ENCODE data around the gene FOXN3. TPM values are rescaled to one million over a fixed set of nuclear protein-coding genes. Genes with fewer than 3 reads are reported as not detected.
A peak's percentile ranks its signal among the peaks of the same experiment; 100 is the strongest.

FOXN3 gene
- total RNA-seq, 1 donor from 2014 or later, result 106 TPM

- no peaks in the 10 kb centered on the region for H3K27me3 Mint-ChIP-seq
- ChIA-PET CTCF (interaction anchor here (1.0 to 2.5 kb wide), 6 partner anchors 12 to 349 kb away, joined by 3 to 10 read pairs (median 4); no protein-coding TSS in a partner anchor), POLR2A (interaction anchor here (0.6 to 1.6 kb wide), 8 partner anchors 12 to 201 kb away, joined by 3 to 6 read pairs (median 4); no protein-coding TSS in a partner anchor)
- peaks cover 32% of the 10 kb centered on the region for H3K4me1 Mint-ChIP-seq
- DNase-seq (no peak), ATAC-seq (ENCODE audit: low read depth) (no peak)
- peak overlapping the region; percentile 94 for H3K27ac Mint-ChIP-seq
- intact Hi-C loops (cut with micrococcal nuclease), result loop anchor here (1.0 to 5.0 kb wide), 7 partner anchors 82 to 482 kb away; no protein-coding TSS in a partner anchor
- TF ChIP-seq CTCF (IDR thresholded peaks at IDR 0.05), result no peak
- peak overlapping the region; percentile 88 for H3K4me3 Mint-ChIP-seq
- H3K36me3 Mint-ChIP-seq (ENCODE audit: low read depth), result peaks cover 16% of the 10 kb centered on the region
- H3K9me3 Mint-ChIP-seq, result no peaks in the 10 kb centered on the region
Observed at GRCh38 chr14:89418452-89418851, 1.4 kb upstream of the FOXN3 start.

- Mint-ChIP-seq H3K4me1 (peaks cover 38% of the 10 kb centered on the region), H3K36me3 (ENCODE audit: low read depth) (peaks cover 22% of the 10 kb centered on the region), H3K27me3 (no peaks in the 10 kb centered on the region), H3K4me3 (peak overlapping the region; percentile 88), H3K9me3 (no peaks in the 10 kb centered on the region), H3K27ac (peak overlapping the region; percentile 94)
- intact Hi-C loops (cut with micrococcal nuclease), result loop anchor here (1.0 to 5.0 kb wide), 18 partner anchors 13 to 981 kb away; partner anchors contain the start of gene TDP1
- ATAC-seq (ENCODE audit: low read depth) (peak; percentile 54), DNase-seq (peak; percentile 70)
- no peak for TF ChIP-seq CTCF (IDR thresholded peaks at IDR 0.05)
- POLR2A ChIA-PET, result interaction anchor here (0.6 to 1.6 kb wide), 8 partner anchors 12 to 201 kb away, joined by 3 to 6 read pairs (median 4); no protein-coding TSS in a partner anchor
- CTCF ChIA-PET, result interaction anchor here (1.0 to 2.5 kb wide), 4 partner anchors 13 to 240 kb away, joined by 4 to 10 read pairs (median 4); no protein-coding TSS in a partner anchor
Observed at GRCh38 chr14:89417465-89418225, 612 bp upstream of the FOXN3 start.

- intact Hi-C loops (cut with micrococcal nuclease), result loop anchor here (1.0 to 5.0 kb wide), 11 partner anchors 32 to 983 kb away; no protein-coding TSS in a partner anchor
- peak; percentile 100 for DNase-seq
- Mint-ChIP-seq H3K36me3 (ENCODE audit: low read depth) (peaks cover 34% of the 10 kb centered on the region), H3K27me3 (no peaks in the 10 kb centered on the region), H3K4me3 (peak overlapping the region; percentile 92), H3K9me3 (no peaks in the 10 kb centered on the region), H3K4me1 (peaks cover 48% of the 10 kb centered on the region), H3K27ac (peak overlapping the region; percentile 95)
- ChIA-PET POLR2A (interaction anchor here (0.5 to 2.5 kb wide), 27 partner anchors 10 to 540 kb away, joined by 3 to 34 read pairs (median 4); no protein-coding TSS in a partner anchor), CTCF (interaction anchor here (1.0 to 2.1 kb wide), 6 partner anchors 10 to 351 kb away, joined by 3 to 10 read pairs (median 6); no protein-coding TSS in a partner anchor)
- TF ChIP-seq CTCF (IDR thresholded peaks at IDR 0.05), result no peak
- peak; percentile 64 for ATAC-seq (ENCODE audit: low read depth)
Observed at GRCh38 chr14:89416002-89416995, 734 bp downstream of the FOXN3 start.

- ATAC-seq (ENCODE audit: low read depth), result no peak
- no peak for DNase-seq
- Mint-ChIP-seq H3K9me3 (no peaks in the 10 kb centered on the region), H3K4me1 (peaks cover 58% of the 10 kb centered on the region), H3K36me3 (ENCODE audit: low read depth) (peaks cover 46% of the 10 kb centered on the region), H3K27me3 (no peaks in the 10 kb centered on the region), H3K4me3 (peak overlapping the region; percentile 77), H3K27ac (no peak overlapping the region)
- CTCF ChIA-PET, result interaction anchor here (1.3 to 2.1 kb wide), 4 partner anchors 9 to 238 kb away, joined by 4 to 10 read pairs (median 8); no protein-coding TSS in a partner anchor
- no peak for TF ChIP-seq CTCF (IDR thresholded peaks at IDR 0.05)
- POLR2A ChIA-PET, result interaction anchor here (0.6 to 2.5 kb wide), 10 partner anchors 15 to 305 kb away, joined by 3 to 34 read pairs (median 9); no protein-coding TSS in a partner anchor
- intact Hi-C loops (cut with micrococcal nuclease), result loop anchor here (5.0 kb wide), 1 partner anchor 388 kb away; no protein-coding TSS in a partner anchor
Observed at GRCh38 chr14:89415159-89415558, 1.9 kb downstream of the FOXN3 start.

Measured in activated B cell treated with CpG ODN at 0.5 μM for 24 hours (primary cell).